GM19035 (cell line): ENCODE results near the gene PSD.
"Not testable (repeated sequence)": the region's sequence is repeated elsewhere in the genome, so short reads cannot be mapped to it uniquely, and the experiment has no call there.

Experiments
- ATAC-seq: cut with Tn5 transposase; IDR thresholded peaks from one replicate; pipeline ENCODE4 v1.9.1; 2021; ENCODE audit not compliant: unreplicated experiment

The PSD gene

GRCh38 chr10:102418622-102419268 lies at the start of gene PSD:
PSD (minus strand) TSS chr10:102418785; CDS start chr10:102417038, 1,747 bp downstream.
- ATAC-seq = no peak

- ATAC-seq = no peak
These were observed 49.4 kb upstream of the PSD start for GRCh38 chr10:102467971-102468438.

- ATAC-seq = no peak
These were observed 48.7 kb upstream of the PSD start for GRCh38 chr10:102467318-102467717.

- ATAC-seq = no peak
These were observed 46.9 kb upstream of the PSD start for GRCh38 chr10:102465466-102465865.

- ATAC-seq = no peak
These were observed 45.4 kb upstream of the PSD start for GRCh38 chr10:102463983-102464382.

- ATAC-seq = no peak
These were observed 44.0 kb upstream of the PSD start for GRCh38 chr10:102462512-102463054.

GRCh38 chr10:102461187-102462054 lies 42.8 kb upstream of the PSD start:
- ATAC-seq = peak; percentile 88

- ATAC-seq = peak; percentile 26
These were observed 42.2 kb upstream of the PSD start for GRCh38 chr10:102460836-102461186.

GRCh38 chr10:102458656-102459055 lies 40.1 kb upstream of the PSD start:
- no peak for ATAC-seq

- ATAC-seq = no peak
These were observed 39.1 kb upstream of the PSD start for GRCh38 chr10:102457591-102458150.

GRCh38 chr10:102455893-102456471 lies 37.4 kb upstream of the PSD start:
- ATAC-seq = no peak

- not testable (repeated sequence) for ATAC-seq
These were observed 36.3 kb upstream of the PSD start for GRCh38 chr10:102454662-102455487.

GRCh38 chr10:102453502-102453901 lies 34.9 kb upstream of the PSD start:
- ATAC-seq = no peak

GRCh38 chr10:102452672-102453340 lies 34.2 kb upstream of the PSD start:
- no peak for ATAC-seq

- no peak for ATAC-seq
These were observed 32.8 kb upstream of the PSD start, which contains the start of gene C10orf95 for GRCh38 chr10:102451105-102451969. C10orf95 (minus strand) TSS chr10:102451543; CDS start chr10:102451093, 450 bp downstream.

- peak; percentile 70 for ATAC-seq
These were observed 32.0 kb upstream of the PSD start for GRCh38 chr10:102450374-102451104.

- peak; percentile 8 for ATAC-seq
These were observed 31.5 kb upstream of the PSD start for GRCh38 chr10:102450124-102450373.
